Lower leg skin (tissue), 4 donors: ENCODE results near the gene KIAA0930. TPM values are rescaled to one million over a fixed set of nuclear protein-coding genes. Genes with fewer than 3 reads are reported as not detected.

Experiments
- DNase-seq, 2 donors: peaks; one replicate each; pipeline ENCODE4 v3.0.0-alpha.2; 2019; ENCODE audit warnings: low spot score in 2 of 2
- H3K4me3 ChIP-seq: fragments of 200-600 bp; sonication (generic); 2 replicates; pipeline ENCODE4 v1.5.1; 2017; ENCODE audit warnings: mild to moderate bottlenecking, low read depth; ENCODE audit not compliant: poor library complexity, severe bottlenecking
- CTCF ChIP-seq, 3 donors: fragments of 450-650 bp; IDR thresholded peaks; one replicate each; pipeline ENCODE4 v1.5.1; 2016; ENCODE audit warnings: antibody characterized with exemption in 3 of 3, mild to moderate bottlenecking in 3 of 3, moderate library complexity in 2 of 3
- POLR2A ChIP-seq, 2 donors: fragments of 450-650 bp; IDR thresholded peaks; one replicate each; pipeline ENCODE4 v1.6.1; 2016 to 2017; ENCODE audit warnings: antibody characterized with exemption in 2 of 2, mild to moderate bottlenecking in 1 of 2, moderate library complexity in 1 of 2
- WGBS, 2 donors: methylation state at CpG; one replicate each; pipeline ENCODE4 v1.1.5; 2018; 5-methylcytosine and 5-hydroxymethylcytosine counted together
- intact Hi-C: fragments of 100-400 bp; cut with DNase I; formaldehyde crosslinking; loops from one replicate; pipeline ENCODE4 v1.15.0; 2023; ENCODE audit warnings: low total_unique reads
- total RNA-seq, 4 donors: library from RNA; depleted of rRNA; stranded (reverse); fragments of >200 nt; gene quantifications; one replicate each; pipeline ENCODE4 v1.1.0, GENCODE V29; 2016

Gene KIAA0930
- total RNA-seq, 4 donors from 2014 or later = 47.6 to 143 (median 96.8) TPM

- H3K4me3 ChIP-seq = no peak overlapping the region
- intact Hi-C loops = no loop called here
- TF ChIP-seq POLR2A (IDR thresholded peaks at IDR 0.05) (no peak), CTCF (IDR thresholded peaks at IDR 0.05) (no peak)
- DNase-seq = no peak
- 68 to 70% methylated on average over 22 of the region's 22 CpGs for WGBS, 2 donors
Measured at GRCh38 chr22:45216133-45217003, 24.3 kb downstream of the KIAA0930 start.

- H3K4me3 ChIP-seq = no peak overlapping the region
- DNase-seq = no peak
- TF ChIP-seq CTCF (IDR thresholded peaks at IDR 0.05) (no peak), POLR2A (IDR thresholded peaks at IDR 0.05) (no peak)
- intact Hi-C loops = no loop called here
- 48 to 54% methylated on average over 22 of the region's 22 CpGs for WGBS, 2 donors
Measured at GRCh38 chr22:45212992-45213751, 27.5 kb downstream of the KIAA0930 start.

GRCh38 chr22:45212306-45212709, 28.4 kb downstream of the KIAA0930 start:
- intact Hi-C loops = no loop called here
- H3K4me3 ChIP-seq = no peak overlapping the region
- 15 to 18% methylated on average over 12 to 14 of the region's 14 CpGs for WGBS, 2 donors
- DNase-seq = peak; percentile 67 to 95
- no peak for TF ChIP-seq POLR2A (IDR thresholded peaks at IDR 0.05)
- no peak for TF ChIP-seq CTCF (IDR thresholded peaks at IDR 0.05)

GRCh38 chr22:45211848-45212247, 28.8 kb downstream of the KIAA0930 start:
- no peak for DNase-seq
- 71 to 72% methylated on average over 17 to 18 of the region's 18 CpGs for WGBS, 2 donors
- TF ChIP-seq POLR2A (IDR thresholded peaks at IDR 0.05) = no peak
- no peak for TF ChIP-seq CTCF (IDR thresholded peaks at IDR 0.05)
- intact Hi-C loops = no loop called here
- no peak overlapping the region for H3K4me3 ChIP-seq

GRCh38 chr22:45211435-45211834, 29.3 kb downstream of the KIAA0930 start:
- TF ChIP-seq CTCF (IDR thresholded peaks at IDR 0.05) (no peak), POLR2A (IDR thresholded peaks at IDR 0.05) (no peak)

More at GRCh38 chr22:45211435-45211834, 29.3 kb downstream of the KIAA0930 start:
- WGBS, 2 donors = 58 to 62% methylated on average over 8 of the region's 8 CpGs
- intact Hi-C loops = no loop called here
- no peak for DNase-seq
- H3K4me3 ChIP-seq = no peak overlapping the region
